SK-N-SH (cell line): ENCODE measurements around the gene KRTAP5-8. TPM values are rescaled to one million over a fixed set of nuclear protein-coding genes. Genes with fewer than 3 reads are reported as not detected.
A peak's percentile ranks its signal among the peaks of the same experiment; 100 is the strongest.

Experiments used
- CTCF ChIA-PET: fragments of 300-600, 350-600 bp; formaldehyde crosslinking; extraction: SDS; loops from one replicate; lab custom pipeline; 2021; lab: Yijun Ruan, JAX
- POLR2A ChIA-PET: fragments of 350-600 bp; sonication (Branson Sonifier 250); formaldehyde crosslinking; extraction: SDS; loops from one replicate; lab custom pipeline; 2020; ENCODE audit warnings: antibody characterized with exemption, inconsistent platforms; lab: Yijun Ruan, JAX
- DNase-seq: peaks from one replicate; pipeline ENCODE4 v3.0.0; 2012
- H2AFZ ChIP-seq: fragments of 200-600 bp; sonication (generic); 2 replicates; pipeline ENCODE4 v1.8.1; 2016; ENCODE audit warnings: antibody characterized with exemption, mild to moderate bottlenecking, low read depth
- H3F3A ChIP-seq: fragments of 200-600 bp; sonication (generic); replicated peaks from 2 replicates; pipeline ENCODE3; 2016; ENCODE audit warnings: antibody characterized with exemption, mild to moderate bottlenecking; ENCODE audit not compliant: insufficient read depth
- H3K27ac ChIP-seq, 2 experiments: fragments of 200-500 bp in 1 of 2; fragments of 200-600 bp in 1 of 2; sonication (Bioruptor generic) in 1 of 2; sonication (generic), shearing (Covaris generic) in 1 of 2; 2 replicates each; pipeline versions ENCODE4 v1.5.1 to v1.6.1; 2014 to 2016; ENCODE audit warnings: low read depth in 2 of 2, inconsistent platforms in 1 of 2, low read length in 1 of 2, mild to moderate bottlenecking in 1 of 2, mixed read lengths in 1 of 2
- H3K27me3 ChIP-seq: fragments of 200-600 bp; sonication (generic), shearing (Covaris generic); 2 replicates; pipeline ENCODE4 v1.6.1; 2016; ENCODE audit warnings: mixed run types; ENCODE audit not compliant: insufficient read depth
- H3K36me3 ChIP-seq, 2 experiments: fragments of 200-500 bp in 1 of 2; fragments of 200-600 bp in 1 of 2; sonication (Bioruptor generic) in 1 of 2; sonication (generic) in 1 of 2; replicated peaks in 1 of 2; 2 replicates each; pipeline versions ENCODE3 to v1.5.1; 2014 to 2016; ENCODE audit warnings: low read length in 1 of 2, mild to moderate bottlenecking in 1 of 2; ENCODE audit not compliant: insufficient read depth in 2 of 2, control insufficient read depth in 1 of 2
- H3K4me1 ChIP-seq, 2 experiments: fragments of 200-500 bp in 1 of 2; fragments of 200-600 bp in 1 of 2; sonication (Bioruptor generic) in 1 of 2; sonication (generic), shearing (Covaris generic) in 1 of 2; 2 replicates each; pipeline versions ENCODE4 v1.5.1 to v1.6.1; 2014 to 2016; ENCODE audit warnings: low read depth in 1 of 2, low read length in 1 of 2, mixed run types in 1 of 2; ENCODE audit not compliant: insufficient read depth in 2 of 2, control insufficient read depth in 1 of 2
- H3K4me2 ChIP-seq: fragments of 200-600 bp; sonication (generic), shearing (Covaris generic); 2 replicates; pipeline ENCODE4 v1.6.1; 2017; ENCODE audit warnings: mixed run types
- H3K4me3 ChIP-seq, 2 experiments: fragments of 200-500 bp in 1 of 2; fragments of 200-600 bp in 1 of 2; sonication (Bioruptor generic) in 1 of 2; sonication (generic), shearing (Covaris generic) in 1 of 2; 2 replicates each; pipeline versions ENCODE4 v1.5.1 to v1.8.1; 2014 to 2016; ENCODE audit warnings: low read depth in 2 of 2, inconsistent platforms in 1 of 2, low read length in 1 of 2, mild to moderate bottlenecking in 1 of 2, mixed read lengths in 1 of 2, moderate library complexity in 1 of 2
- H3K79me2 ChIP-seq: fragments of 200-600 bp; sonication (generic); 2 replicates; pipeline ENCODE4 v1.8.1; 2017; ENCODE audit warnings: mild to moderate bottlenecking; ENCODE audit not compliant: insufficient read depth
- H3K9ac ChIP-seq: fragments of 200-600 bp; sonication (generic); 2 replicates; pipeline ENCODE4 v1.6.1; 2017; ENCODE audit warnings: mixed run types
- H3K9me2 ChIP-seq: fragments of 200-600 bp; sonication (generic); 2 replicates; pipeline ENCODE4 v1.6.1; 2017; ENCODE audit warnings: mixed run types
- H3K9me3 ChIP-seq: fragments of 200-600 bp; sonication (generic); 2 replicates; pipeline ENCODE4 v1.6.1; 2017; ENCODE audit warnings: mixed run types, mild to moderate bottlenecking, moderate library complexity
- H4K20me1 ChIP-seq: fragments of 200-600 bp; sonication (generic); 2 replicates; pipeline ENCODE4 v1.6.1; 2017; ENCODE audit warnings: mild to moderate bottlenecking, mixed run types; ENCODE audit not compliant: insufficient read depth
- CHD2 ChIP-seq: fragments of 150-350 bp; IDR thresholded peaks from 2 replicates; pipeline ENCODE4 v1.6.1; 2018; ENCODE audit warnings: low read length; ENCODE audit not compliant: partially characterized antibody
- EP300 ChIP-seq, 2 experiments: IDR thresholded peaks; 2 replicates each; pipeline versions ENCODE4 v1.4.0 to v1.6.1; 2012; ENCODE audit warnings: borderline replicate concordance in 1 of 2, low read depth in 1 of 2, low read length in 1 of 2
- EZH2phosphoT487 ChIP-seq: fragments of 200-600 bp; sonication (generic); IDR thresholded peaks from 2 replicates; pipeline ENCODE4 v1.6.1; 2017; ENCODE audit warnings: low read depth, mixed run types, mild to moderate bottlenecking, antibody characterized with exemption, moderate library complexity, borderline replicate concordance
- FOSL2 ChIP-seq: IDR thresholded peaks from 2 replicates; pipeline ENCODE4 v1.4.0; 2012; ENCODE audit warnings: low read depth, mild to moderate bottlenecking, moderate library complexity, borderline replicate concordance
- GATA2 ChIP-seq: sonication (generic); formaldehyde crosslinking; IDR thresholded peaks from 2 replicates; pipeline ENCODE4 v1.5.0; 2020; ENCODE audit warnings: mild to moderate bottlenecking, missing genetic modification reagents
- MEF2A ChIP-seq: IDR thresholded peaks from 2 replicates; pipeline ENCODE4 v1.4.0; 2012; ENCODE audit warnings: low read depth, borderline replicate concordance
- NRF1 ChIP-seq: IDR thresholded peaks from 2 replicates; pipeline ENCODE4 v1.6.1; 2012; ENCODE audit warnings: low read depth, mild to moderate bottlenecking, low read length
- POLR2AphosphoS5 ChIP-seq: IDR thresholded peaks from 2 replicates; pipeline ENCODE4 v1.6.1; 2012; ENCODE audit warnings: low read depth, low read length
- RCOR1 ChIP-seq: fragments of 150-350 bp; IDR thresholded peaks from 2 replicates; pipeline ENCODE4 v1.6.1; 2017; ENCODE audit warnings: antibody characterized with exemption, low read length
- SMC3 ChIP-seq: IDR thresholded peaks from 2 replicates; pipeline ENCODE4 v1.6.1; 2012; ENCODE audit warnings: low read depth, low read length, improper control_type of control experiment
- TCF12 ChIP-seq: IDR thresholded peaks from 2 replicates; pipeline ENCODE4 v1.4.0; 2012
- TEAD4 ChIP-seq: IDR thresholded peaks from 2 replicates; pipeline ENCODE4 v1.4.0; 2012; ENCODE audit warnings: mild to moderate bottlenecking, borderline replicate concordance; ENCODE audit not compliant: insufficient read depth
- YY1 ChIP-seq: IDR thresholded peaks from 2 replicates; pipeline ENCODE4 v1.4.0; 2012; ENCODE audit warnings: low read depth, mild to moderate bottlenecking
- WGBS: methylation state at CpG from one replicate; pipeline ENCODE4 v1.1.6; 2017; ENCODE audit warnings: low lambda C conversion rate; 5-methylcytosine and 5-hydroxymethylcytosine counted together
- polyA plus RNA-seq, 3 experiments: library from polyadenylated mRNA; depleted of rRNA; stranded (reverse); fragments of >200 nt; gene quantifications; 2 replicates each; pipeline ENCODE4 v1.2.3, GENCODE V29; 2012
- TF ChIP-seq, protein P1 (sequence below): IDR thresholded peaks from 2 replicates; pipeline ENCODE4; 2012
- TF ChIP-seq, protein P2 (sequence below): fragments of 150-350 bp; IDR thresholded peaks from 2 replicates; pipeline ENCODE4 v1.6.1; 2017; ENCODE audit warnings: antibody characterized with exemption, low read length, low read depth, borderline replicate concordance
- TF ChIP-seq, protein P3 (sequence below): IDR thresholded peaks from 2 replicates; pipeline ENCODE4 v1.4.0; 2012; ENCODE audit warnings: low read depth, borderline replicate concordance

Gene KRTAP5-8
- polyA plus RNA-seq, 1 of the 3 experiments (the other 2 are of a cell fraction), result not detected

DNA sequence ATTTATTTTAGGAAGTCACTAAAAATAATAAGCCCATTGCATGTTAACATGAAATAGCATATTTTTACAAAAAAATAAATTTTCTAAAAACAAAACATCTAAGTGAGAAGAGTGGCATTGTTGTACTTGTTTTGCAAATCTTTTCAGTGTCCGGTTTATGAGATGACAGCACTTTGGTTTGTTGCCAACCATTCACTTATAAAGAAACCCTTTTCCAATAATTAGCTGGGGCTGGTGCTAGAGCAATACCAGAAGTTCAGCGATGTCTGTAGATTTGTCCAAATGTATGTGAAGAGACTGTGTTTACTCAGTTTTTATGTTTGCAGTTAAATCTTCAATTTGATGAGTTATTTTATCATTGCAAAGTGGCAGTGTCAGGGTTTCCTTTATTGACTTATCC is 32.8 kb upstream of the KRTAP5-8 start:
- no peaks in the 10 kb centered on the region for H4K20me1 ChIP-seq
- TF ChIP-seq NRF1 (no peak), RCOR1 (0 out of 2 replicates have a peak, but pooled peaks have one; percentile 4), CHD2 (peak; percentile 33)
- TF ChIP-seq, protein P1, sequence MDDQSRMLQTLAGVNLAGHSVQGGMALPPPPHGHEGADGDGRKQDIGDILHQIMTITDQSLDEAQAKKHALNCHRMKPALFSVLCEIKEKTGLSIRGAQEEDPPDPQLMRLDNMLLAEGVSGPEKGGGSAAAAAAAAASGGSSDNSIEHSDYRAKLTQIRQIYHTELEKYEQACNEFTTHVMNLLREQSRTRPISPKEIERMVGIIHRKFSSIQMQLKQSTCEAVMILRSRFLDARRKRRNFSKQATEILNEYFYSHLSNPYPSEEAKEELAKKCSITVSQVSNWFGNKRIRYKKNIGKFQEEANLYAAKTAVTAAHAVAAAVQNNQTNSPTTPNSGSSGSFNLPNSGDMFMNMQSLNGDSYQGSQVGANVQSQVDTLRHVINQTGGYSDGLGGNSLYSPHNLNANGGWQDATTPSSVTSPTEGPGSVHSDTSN, result no peak
- no peaks in the 10 kb centered on the region for H3K79me2 ChIP-seq
- H3F3A ChIP-seq, result no peaks in the 10 kb centered on the region
- H3K36me3 ChIP-seq, result peaks cover 0 to 13% of the 10 kb centered on the region in 2 experiments
- peak overlapping the region in 1 of 2 experiments; percentile 77; a peak in 2 of 4 replicates for H3K27ac ChIP-seq
- no peak overlapping the region for H3K9ac ChIP-seq
- H3K4me3 ChIP-seq, result no peak overlapping the region
- H3K4me2 ChIP-seq, result no peak overlapping the region
- ChIA-PET POLR2A (no interaction called here), CTCF (interaction anchor here (0.6 to 2.6 kb wide), 3 partner anchors 15 to 58 kb away, joined by 3 to 8 read pairs (median 3); partner anchors contain the start of gene NADSYN1)
- H2AFZ ChIP-seq, result no peak overlapping the region
- DNase-seq, result peak; percentile 56
- WGBS, result 36% methylated on average over 2 of the region's 2 CpGs
- peaks cover 0 to 42% of the 10 kb centered on the region in 2 experiments; a peak in 2 of 4 replicates for H3K4me1 ChIP-seq
- no peaks in the 10 kb centered on the region for H3K9me3 ChIP-seq
- H3K27me3 ChIP-seq, result no peaks in the 10 kb centered on the region
- H3K9me2 ChIP-seq, result no peaks in the 10 kb centered on the region

DNA sequence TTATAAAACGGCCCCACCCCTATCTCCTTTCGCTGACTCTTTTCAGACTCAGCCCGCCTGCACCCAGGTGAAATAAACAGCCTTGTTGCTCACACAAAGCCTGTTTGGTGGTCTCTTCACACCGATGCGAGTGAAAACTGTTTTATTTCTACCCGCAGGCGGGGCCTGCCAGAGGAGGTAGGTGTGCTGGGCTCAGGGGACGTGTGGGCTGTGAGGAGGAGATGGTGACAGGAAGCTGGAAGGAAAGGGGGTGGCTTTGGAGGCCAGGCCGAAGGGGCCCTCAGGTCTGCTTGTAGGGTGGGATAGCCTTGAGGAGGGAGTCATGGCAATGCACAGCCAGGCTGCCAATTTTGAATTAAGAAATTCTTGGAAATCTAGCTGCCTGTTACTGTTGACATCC is 32.0 kb upstream of the KRTAP5-8 start:
- peak overlapping the region in 1 of 2 experiments; percentile 51; a peak in 2 of 4 replicates for H3K27ac ChIP-seq
- POLR2A ChIA-PET, result interaction anchor here (0.6 kb wide), 1 partner anchor 15 kb away, joined by 3 read pairs; no protein-coding TSS in a partner anchor
- H3K4me3 ChIP-seq, result no peak overlapping the region
- no peaks in the 10 kb centered on the region for H3F3A ChIP-seq
- H3K9ac ChIP-seq, result no peak overlapping the region
- no peaks in the 10 kb centered on the region for H3K9me2 ChIP-seq
- peaks cover 0 to 34% of the 10 kb centered on the region in 2 experiments; a peak in 2 of 4 replicates for H3K4me1 ChIP-seq
- H3K79me2 ChIP-seq, result no peaks in the 10 kb centered on the region
- H3K9me3 ChIP-seq, result no peaks in the 10 kb centered on the region
- DNase-seq, result no peak
- H3K27me3 ChIP-seq, result no peaks in the 10 kb centered on the region
- H2AFZ ChIP-seq, result no peak overlapping the region
- CTCF ChIA-PET, result interaction anchor here (0.6 to 2.6 kb wide), 4 partner anchors 13 to 74 kb away, joined by 3 to 8 read pairs (median 5); no protein-coding TSS in a partner anchor
- H3K4me2 ChIP-seq, result no peak overlapping the region
- WGBS, result 88% methylated on average over 9 of the region's 9 CpGs
- H4K20me1 ChIP-seq, result no peaks in the 10 kb centered on the region
- H3K36me3 ChIP-seq, result peaks cover 0 to 5% of the 10 kb centered on the region in 2 experiments
- TF ChIP-seq SMC3, result no peak
- TF ChIP-seq, all 33 proteins: peak for 0

DNA sequence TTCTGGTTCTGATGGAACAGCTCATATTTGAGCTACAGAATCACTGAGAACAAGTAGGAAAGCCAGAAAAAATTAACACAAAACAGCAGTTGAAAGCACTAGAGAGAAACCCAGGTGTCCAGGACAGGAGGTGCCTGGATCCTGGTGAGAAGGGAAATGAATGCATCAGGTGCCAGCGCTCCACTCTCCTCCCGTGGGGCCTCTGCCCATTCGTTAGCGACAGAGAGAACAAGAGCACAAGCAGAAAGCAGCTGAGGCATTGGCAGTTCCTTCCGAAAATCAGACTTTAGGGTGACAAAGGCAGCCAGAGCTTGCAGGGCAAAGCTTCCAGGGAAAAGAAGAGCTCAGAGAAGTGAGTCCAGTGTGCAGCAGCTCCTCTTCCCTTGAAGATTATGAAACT is 30.7 kb upstream of the KRTAP5-8 start:
- no peaks in the 10 kb centered on the region for H3K36me3 ChIP-seq
- H3K9ac ChIP-seq, result no peak overlapping the region
- no peaks in the 10 kb centered on the region for H3K9me2 ChIP-seq
- H3K27ac ChIP-seq, result no peak overlapping the region
- no peaks in the 10 kb centered on the region for H3K27me3 ChIP-seq
- H3F3A ChIP-seq, result no peaks in the 10 kb centered on the region
- H3K4me3 ChIP-seq, result no peak overlapping the region
- 87% methylated on average over 5 of the region's 5 CpGs for WGBS
- no peak overlapping the region for H3K4me2 ChIP-seq
- no peak overlapping the region for H2AFZ ChIP-seq
- H3K9me3 ChIP-seq, result no peaks in the 10 kb centered on the region
- peaks cover 0 to 24% of the 10 kb centered on the region in 2 experiments; a peak in 2 of 4 replicates for H3K4me1 ChIP-seq
- no peaks in the 10 kb centered on the region for H4K20me1 ChIP-seq
- ChIA-PET CTCF (interaction anchor here (0.9 to 2.6 kb wide), 5 partner anchors 10 to 73 kb away, joined by 3 to 8 read pairs (median 4); no protein-coding TSS in a partner anchor), POLR2A (no interaction called here)
- no peaks in the 10 kb centered on the region for H3K79me2 ChIP-seq
- no peak for DNase-seq
- no peak for TF ChIP-seq YY1
- no peak for TF ChIP-seq EP300 (IDR thresholded peaks at IDR 0.05; ENCODE audit: borderline replicate concordance in 1 of 2, low read depth in 1 of 2, low read length in 1 of 2)
- TF ChIP-seq, protein P2, sequence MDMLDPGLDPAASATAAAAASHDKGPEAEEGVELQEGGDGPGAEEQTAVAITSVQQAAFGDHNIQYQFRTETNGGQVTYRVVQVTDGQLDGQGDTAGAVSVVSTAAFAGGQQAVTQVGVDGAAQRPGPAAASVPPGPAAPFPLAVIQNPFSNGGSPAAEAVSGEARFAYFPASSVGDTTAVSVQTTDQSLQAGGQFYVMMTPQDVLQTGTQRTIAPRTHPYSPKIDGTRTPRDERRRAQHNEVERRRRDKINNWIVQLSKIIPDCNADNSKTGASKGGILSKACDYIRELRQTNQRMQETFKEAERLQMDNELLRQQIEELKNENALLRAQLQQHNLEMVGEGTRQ, result no peak
- TF ChIP-seq GATA2 (CRISPR knock-in tag), result no peak
- TF ChIP-seq SMC3, result no peak
- TF ChIP-seq FOSL2, result no peak
- no peak for TF ChIP-seq MEF2A
- TF ChIP-seq TCF12, result no peak
- TF ChIP-seq TEAD4, result no peak
- TF ChIP-seq, protein P1, result no peak
- TF ChIP-seq EZH2phosphoT487, result no peak
- TF ChIP-seq POLR2AphosphoS5, result no peak
- TF ChIP-seq, protein P3, sequence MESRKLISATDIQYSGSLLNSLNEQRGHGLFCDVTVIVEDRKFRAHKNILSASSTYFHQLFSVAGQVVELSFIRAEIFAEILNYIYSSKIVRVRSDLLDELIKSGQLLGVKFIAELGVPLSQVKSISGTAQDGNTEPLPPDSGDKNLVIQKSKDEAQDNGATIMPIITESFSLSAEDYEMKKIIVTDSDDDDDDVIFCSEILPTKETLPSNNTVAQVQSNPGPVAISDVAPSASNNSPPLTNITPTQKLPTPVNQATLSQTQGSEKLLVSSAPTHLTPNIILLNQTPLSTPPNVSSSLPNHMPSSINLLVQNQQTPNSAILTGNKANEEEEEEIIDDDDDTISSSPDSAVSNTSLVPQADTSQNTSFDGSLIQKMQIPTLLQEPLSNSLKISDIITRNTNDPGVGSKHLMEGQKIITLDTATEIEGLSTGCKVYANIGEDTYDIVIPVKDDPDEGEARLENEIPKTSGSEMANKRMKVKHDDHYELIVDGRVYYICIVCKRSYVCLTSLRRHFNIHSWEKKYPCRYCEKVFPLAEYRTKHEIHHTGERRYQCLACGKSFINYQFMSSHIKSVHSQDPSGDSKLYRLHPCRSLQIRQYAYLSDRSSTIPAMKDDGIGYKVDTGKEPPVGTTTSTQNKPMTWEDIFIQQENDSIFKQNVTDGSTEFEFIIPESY, result no peak
